Measurements from ENCODE around the gene CDH23. TPM values are rescaled to one million over a fixed set of nuclear protein-coding genes. Genes with fewer than 3 reads are reported as not detected.

The CDH23 gene
- total and polyA plus RNA-seq, 2 of the 8 experiments (the other 6 are each of a cell fraction or from before 2014, with no cell fraction given): 1.9 to 4.9 TPM

GRCh38 chr10:71707240-71707789 lies 310.6 kb downstream of the CDH23 start:
- POLR2A ChIA-PET (ENCODE audit: partially characterized antibody): interaction anchor here (0.9 kb wide), 1 partner anchor 10 kb away, joined by 3 read pairs; no protein-coding TSS in a partner anchor
- Histone ChIP-seq H3K14ac (ENCODE audit: insufficient read length) (no peak overlapping the region), H3K4me2 (ENCODE audit: insufficient read depth in 1 of 2, low read depth in 2 of 2, low read length in 2 of 2) (no peak overlapping the region), H3K23me2 (ENCODE audit: low read depth, low read length) (no peaks in the 10 kb centered on the region), H2BK120ac (replicated peaks; ENCODE audit: low read depth, low read length) (no peak overlapping the region), H2AK5ac (ENCODE audit: low read depth, low read length) (0 out of 2 replicates have a peak overlapping the region, but pooled peaks have one; percentile 25), H4K20me1 (replicated peaks in 1 of 2; ENCODE audit: control insufficient read depth in 1 of 2, insufficient read depth in 2 of 2, low read length in 2 of 2) (no peaks in the 10 kb centered on the region), H2BK15ac (ENCODE audit: low read length) (peak overlapping the region; percentile 20; the same call in 1 of the 2 replicates), H4K5ac (ENCODE audit: insufficient read length, low read depth, low read length) (no peak overlapping the region), H3K36me3 (ENCODE audit: control insufficient read depth in 2 of 4, insufficient read depth in 4 of 4, low read length in 3 of 4) (no peaks in the 10 kb centered on the region), H2BK12ac (ENCODE audit: low read depth, low read length) (peak overlapping the region; percentile 70; the same call in 1 of the 2 replicates), H3K23ac (ENCODE audit: insufficient read length) (no peak overlapping the region), H3K79me1 (ENCODE audit: low read depth, low read length) (no peaks in the 10 kb centered on the region), H3K27ac (ENCODE audit: low read depth, low read length) (no peak overlapping the region), H2BK5ac (ENCODE audit: low read depth, low read length) (peak overlapping the region; percentile 62), H3K9me3 (ENCODE audit: insufficient read depth in 2 of 2, low read depth in 1 of 2, low read length in 1 of 2) (no peaks in the 10 kb centered on the region), H3K4ac (replicated peaks; ENCODE audit: insufficient read length, low read depth, low read length) (no peak overlapping the region), H4K8ac (ENCODE audit: extremely low read depth, insufficient read depth, low read length) (no peak overlapping the region), H4K91ac (replicated peaks; ENCODE audit: insufficient read length, low read length) (no peak overlapping the region), H2AFZ (ENCODE audit: low read length) (no peak overlapping the region), H3K9ac (replicated peaks in 1 of 4; ENCODE audit: extremely low read depth in 1 of 4, low read depth in 3 of 4, low read length in 3 of 4) (no peak overlapping the region), H3K18ac (ENCODE audit: extremely low read depth, low read length) (no peak overlapping the region), H3K4me1 (replicated peaks in 1 of 4; ENCODE audit: control insufficient read depth in 3 of 4, insufficient read depth in 4 of 4, low read length in 3 of 4) (no peaks in the 10 kb centered on the region; a peak in 3 of 7 replicates), H3K27me3 (replicated peaks in 1 of 4; ENCODE audit: control insufficient read depth in 3 of 4, extremely low read depth in 1 of 4, insufficient read depth in 3 of 4, low read length in 3 of 4) (peaks cover 0 to 3% (median 0%) of the 10 kb centered on the region in 4 experiments; a peak in 1 of 7 replicates), H3K79me2 (ENCODE audit: control insufficient read depth in 1 of 2, insufficient read depth in 2 of 2, low read length in 2 of 2) (no peaks in the 10 kb centered on the region), H3K4me3 (ENCODE audit: extremely low read depth in 1 of 4, insufficient read depth in 2 of 4, low read depth in 3 of 4, low read length in 4 of 4) (no peak overlapping the region), H3K56ac (replicated peaks; ENCODE audit: insufficient read length, low read depth, low read length) (no peak overlapping the region), H2BK20ac (ENCODE audit: low read length) (no peak overlapping the region)
- DNase-seq (ENCODE audit: low read depth in 1 of 2, low spot score in 2 of 2) (no peak), FAIRE-seq (no peak)
- CTCF ChIA-PET (ENCODE audit: partially characterized antibody): interaction anchor here (0.6 to 7.0 kb wide), 67 partner anchors 10 to 477 kb away, joined by 3 to 169 read pairs (median 6); partner anchors contain the start of genes C10orf105, CDH23 and SLC29A3
- WGBS, 2 experiments (ENCODE audit: extremely low coverage in 1 of 2, insufficient coverage in 1 of 2, insufficient read length in 1 of 2, insufficient replicate concordance in 2 of 2, low coverage in 1 of 2, low lambda C conversion rate in 2 of 2, missing lambda C conversion rate in 1 of 2): 80% methylated on average over 5 of the region's 5 CpGs; no CpG with 5 or more reads in 1 of the 2 experiments
- TF ChIP-seq HDAC6 (IDR thresholded peaks at IDR 0.05; ENCODE audit: low read depth, low read length): no peak
- no peak for TF ChIP-seq BACH1 (IDR thresholded peaks at IDR 0.05; ENCODE audit: low read length)
- TF ChIP-seq CBX5 (IDR thresholded peaks at IDR 0.05; ENCODE audit: low read depth, low read length): no peak
- no peak for TF ChIP-seq SP4 (IDR thresholded peaks at IDR 0.05; ENCODE audit: low read length)
- TF ChIP-seq, protein P1, sequence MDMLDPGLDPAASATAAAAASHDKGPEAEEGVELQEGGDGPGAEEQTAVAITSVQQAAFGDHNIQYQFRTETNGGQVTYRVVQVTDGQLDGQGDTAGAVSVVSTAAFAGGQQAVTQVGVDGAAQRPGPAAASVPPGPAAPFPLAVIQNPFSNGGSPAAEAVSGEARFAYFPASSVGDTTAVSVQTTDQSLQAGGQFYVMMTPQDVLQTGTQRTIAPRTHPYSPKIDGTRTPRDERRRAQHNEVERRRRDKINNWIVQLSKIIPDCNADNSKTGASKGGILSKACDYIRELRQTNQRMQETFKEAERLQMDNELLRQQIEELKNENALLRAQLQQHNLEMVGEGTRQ (IDR thresholded peaks at IDR 0.05; ENCODE audit: low read length): no peak
- no peak for TF ChIP-seq BRCA1 (IDR thresholded peaks at IDR 0.05; ENCODE audit: low read depth, low read length)
